Activated CD4-positive, CD25-positive, alpha-beta regulatory T cell treated with anti-CD3 and anti-CD28 coated beads, Interleukin-2, amount 50 U/mL, for 16 hours (primary cell): ENCODE measurements around the gene CASQ2.

Experiments used
- DNase-seq: peaks from one replicate; pipeline ENCODE4 v3.0.0-alpha.2; 2020; ENCODE audit warnings: low read depth, low spot score

Gene CASQ2

GRCh38 chr1:115729756-115730155 lies 38.8 kb downstream of the CASQ2 start:
- no peak for DNase-seq

DNA sequence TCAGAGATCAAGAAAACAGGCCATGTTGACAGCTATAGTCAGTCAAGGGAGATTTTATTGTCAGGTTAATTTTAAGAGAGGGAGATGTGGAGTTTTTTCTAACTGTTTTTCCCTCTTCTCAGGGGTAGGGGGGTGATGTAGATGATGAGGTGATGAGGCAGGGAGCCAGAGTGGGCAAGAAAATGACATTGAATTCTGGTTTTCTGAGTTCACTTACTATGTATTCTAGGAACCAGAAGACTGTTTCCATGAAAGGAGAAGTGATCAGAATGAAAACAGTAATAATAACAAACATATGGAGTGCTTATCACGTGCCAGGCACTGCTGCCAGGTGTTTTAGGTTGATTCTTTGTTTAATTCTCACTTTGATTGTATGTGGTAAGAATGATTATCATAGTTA lies 40.2 kb downstream of the CASQ2 start:
- no peak for DNase-seq

GRCh38 chr1:115727706-115728249 lies 40.7 kb downstream of the CASQ2 start:
- DNase-seq, result no peak

GRCh38 chr1:115726570-115726969 lies 41.9 kb downstream of the CASQ2 start:
- DNase-seq, result no peak

DNA sequence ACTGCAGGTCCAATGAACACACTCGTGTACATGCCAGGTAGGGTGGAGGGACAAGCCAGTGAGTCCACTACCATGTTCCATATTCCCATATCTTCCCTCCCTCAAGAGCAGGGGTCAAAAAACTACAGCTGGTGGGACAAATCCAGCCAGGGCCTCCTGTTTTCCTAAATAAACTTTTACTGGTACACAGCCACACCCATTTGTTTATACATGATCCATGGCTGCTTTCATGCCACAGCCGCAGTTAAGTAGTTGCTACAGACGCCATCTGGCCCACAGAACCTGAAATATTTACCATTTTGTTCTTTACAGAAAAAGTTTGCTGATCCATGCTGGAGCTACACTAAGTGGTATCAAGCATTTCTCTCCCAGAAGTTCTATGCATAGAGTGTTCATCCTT lies 42.4 kb downstream of the CASQ2 start:
- no peak for DNase-seq

DNA sequence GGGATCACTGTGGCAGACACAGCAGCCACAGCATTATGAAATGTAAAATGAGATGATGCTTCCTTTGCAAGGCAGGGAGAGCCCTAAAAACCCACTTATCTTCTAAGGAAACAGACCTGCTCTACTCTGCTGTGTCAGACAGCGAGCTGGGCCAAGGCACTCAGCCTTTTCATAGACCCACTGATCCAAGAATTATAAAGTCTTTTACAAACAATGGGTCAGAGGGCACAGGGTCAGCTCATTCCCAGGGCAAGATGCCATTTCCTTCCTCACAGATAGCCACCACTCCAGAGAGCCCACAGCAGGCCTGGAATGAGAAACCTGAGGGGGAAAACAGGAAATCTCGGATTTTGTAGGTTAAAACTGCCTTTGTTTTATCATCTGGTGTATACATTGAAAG lies 42.9 kb downstream of the CASQ2 start:
- no peak for DNase-seq

- no peak for DNase-seq
Observed at GRCh38 chr1:115723756-115724155, 44.8 kb downstream of the CASQ2 start.

GRCh38 chr1:115722221-115722620 lies 46.3 kb downstream of the CASQ2 start:
- DNase-seq, result no peak

GRCh38 chr1:115719285-115719684 lies 49.2 kb downstream of the CASQ2 start:
- no peak for DNase-seq

- DNase-seq, result no peak
Observed at GRCh38 chr1:115718011-115718754, 50.3 kb downstream of the CASQ2 start.

DNA sequence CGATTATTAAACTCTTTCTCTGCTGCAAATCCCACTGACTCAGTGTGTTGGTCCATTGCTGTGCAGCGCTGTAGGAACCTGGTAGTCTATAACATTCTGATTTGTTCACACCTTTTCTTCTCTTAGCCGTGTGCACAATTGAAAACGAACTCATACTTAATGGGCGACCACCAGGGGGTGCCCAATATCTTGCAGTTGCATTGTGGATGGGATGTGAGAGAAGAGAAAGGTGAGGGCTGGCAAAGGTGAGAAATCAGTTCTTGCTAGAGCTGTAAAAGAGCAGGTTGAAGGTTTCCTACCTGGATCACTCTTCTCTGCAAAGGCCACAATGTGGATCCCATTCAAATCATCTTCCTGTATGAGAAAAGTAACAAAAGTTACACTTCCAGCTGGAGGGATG lies 51.0 kb downstream of the CASQ2 start:
- no peak for DNase-seq

DNA sequence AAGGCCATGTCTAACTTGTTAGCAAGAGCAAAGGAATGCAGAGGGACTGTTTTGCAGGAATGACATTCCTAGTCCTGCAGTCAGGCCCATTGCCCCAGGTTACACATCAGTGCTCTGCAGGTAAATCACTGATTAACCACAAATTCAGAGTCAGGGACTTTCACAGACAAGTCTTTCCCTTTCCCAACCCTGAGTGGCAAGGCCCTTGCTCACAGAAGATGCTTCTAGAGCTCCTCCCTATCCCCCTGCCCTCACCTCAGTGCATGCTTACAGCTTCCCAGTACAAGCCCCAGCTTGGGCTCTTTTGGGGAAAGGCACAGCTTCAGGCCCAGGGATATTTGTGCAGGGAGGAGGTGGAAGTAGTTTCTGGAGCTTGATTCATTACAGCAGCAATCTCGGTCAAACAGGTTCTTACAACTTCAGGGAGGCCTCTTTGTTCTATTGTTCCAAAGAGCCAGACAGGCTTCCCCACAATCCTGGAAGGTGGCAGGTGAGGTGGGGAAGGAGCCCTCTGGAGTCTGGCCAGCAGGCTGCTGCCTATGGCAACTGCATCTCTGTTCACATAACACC lies 53.9 kb downstream of the CASQ2 start:
- DNase-seq, result no peak

DNA sequence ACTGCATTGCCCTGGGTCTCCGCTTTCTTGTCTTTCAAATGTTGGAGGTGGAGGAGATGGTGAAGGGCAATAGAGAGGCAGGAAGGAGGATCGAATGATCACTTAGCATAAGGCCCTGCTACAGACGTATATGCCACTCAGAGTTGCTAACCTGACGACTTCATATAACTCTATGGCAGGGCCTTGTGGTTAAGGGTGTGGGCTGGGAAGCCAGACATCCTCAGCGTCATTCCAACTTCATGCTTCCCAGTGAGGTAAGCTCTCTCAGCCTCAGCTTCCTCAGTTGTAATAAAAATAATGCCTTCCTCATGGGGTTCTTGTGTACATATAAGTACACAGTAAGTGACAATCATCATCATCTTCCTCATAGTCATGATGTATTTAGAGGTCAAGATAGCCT lies 54.6 kb downstream of the CASQ2 start:
- no peak for DNase-seq

DNA sequence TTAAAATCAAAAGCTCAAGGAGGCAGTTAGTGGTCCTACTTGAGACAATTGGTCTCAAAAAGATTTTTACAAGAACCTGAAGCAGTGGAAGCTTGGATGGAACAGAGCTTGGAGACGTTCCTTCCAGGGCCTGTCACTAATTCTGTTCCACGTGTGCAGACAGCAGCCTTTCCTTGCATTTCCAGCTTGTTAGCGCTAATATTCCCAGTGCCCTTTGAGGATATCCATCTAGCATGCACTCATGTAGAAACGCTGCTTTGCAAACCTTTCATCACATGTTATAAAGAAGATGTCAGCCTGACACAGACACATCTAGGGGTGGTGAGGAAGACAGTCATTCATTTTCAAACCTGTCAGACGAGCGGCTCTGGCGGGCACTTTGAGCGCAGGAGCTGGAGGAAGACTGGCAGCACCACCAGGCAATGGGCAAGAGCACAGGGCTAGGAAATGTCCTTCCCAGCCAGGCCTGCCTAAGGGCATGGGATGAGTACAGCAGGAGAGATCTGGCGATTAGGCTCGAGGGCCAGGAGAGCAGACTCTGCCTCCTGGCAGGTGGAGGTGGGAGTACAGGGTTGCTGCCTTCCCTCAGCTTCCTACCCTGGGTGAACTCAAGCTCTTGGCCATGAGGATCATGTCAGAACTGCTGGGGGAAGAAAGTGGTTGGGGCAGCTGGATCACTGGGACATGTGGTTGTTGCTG lies 55.5 kb downstream of the CASQ2 start:
- DNase-seq, result no peak

- DNase-seq, result no peak
Observed at GRCh38 chr1:115710859-115711624, 57.5 kb downstream of the CASQ2 start.

DNA sequence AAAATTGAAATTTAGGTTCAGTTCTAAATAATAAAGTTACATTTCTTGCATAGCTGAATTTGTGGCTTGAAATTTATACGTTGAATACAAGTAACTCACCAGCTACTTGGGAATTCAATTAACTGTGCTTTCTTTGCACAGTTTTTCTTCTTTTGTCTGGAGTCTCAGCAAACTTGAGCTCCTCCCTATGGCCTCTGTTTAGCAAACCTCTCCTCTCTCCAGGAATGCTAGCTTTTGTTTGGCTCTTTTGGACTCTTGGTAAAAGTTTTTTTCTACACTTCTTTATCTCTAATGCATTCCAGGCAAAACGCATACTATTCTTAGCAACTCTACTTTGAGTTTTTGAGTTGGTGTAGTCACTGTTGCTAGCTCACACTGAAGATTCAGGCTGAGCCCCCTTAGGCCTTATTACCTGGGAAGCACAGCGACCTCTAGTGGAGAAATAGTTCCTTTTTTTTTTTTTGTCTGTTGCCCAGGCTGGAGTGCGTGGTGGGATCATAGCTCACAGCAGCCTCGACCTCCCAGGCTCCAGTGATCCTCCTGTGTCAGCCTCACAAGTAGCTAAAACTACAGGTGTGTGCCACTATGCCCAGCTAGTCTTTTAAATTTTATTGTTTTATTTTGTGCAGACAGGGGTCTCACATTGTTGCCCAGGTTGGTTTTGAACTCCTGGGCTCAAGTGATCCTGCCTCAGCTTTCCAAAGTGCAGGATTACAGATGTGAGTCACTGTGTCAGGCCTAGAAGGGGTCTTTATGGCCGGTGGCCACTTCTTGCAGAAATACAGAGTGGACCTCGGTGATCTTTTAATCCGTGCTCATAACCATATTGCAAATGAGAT lies 61.7 kb downstream of the CASQ2 start:
- no peak for DNase-seq

GRCh38 chr1:115705963-115706362 lies 62.6 kb downstream of the CASQ2 start:
- no peak for DNase-seq

GRCh38 chr1:115705085-115705951 lies 63.2 kb downstream of the CASQ2 start:
- DNase-seq, result no peak

- no peak for DNase-seq
Observed at GRCh38 chr1:115702959-115703358, 65.6 kb downstream of the CASQ2 start.

GRCh38 chr1:115701090-115701489 lies 67.4 kb downstream of the CASQ2 start:
- DNase-seq, result no peak
